Breast epithelium (tissue), 4 donors: ENCODE results near the gene VPS16. TPM values are rescaled to one million over a fixed set of nuclear protein-coding genes. Genes with fewer than 3 reads are reported as not detected.

Source experiments
- DNase-seq, 2 donors: peaks; one replicate each; pipeline ENCODE4 v3.0.0-alpha.2; 2019; ENCODE audit warnings: low spot score in 2 of 2
- H3K27ac ChIP-seq, 2 donors: fragments of 200-600 bp; sonication (generic) in 1 of 2; one replicate each; pipeline ENCODE4 v1.5.1; 2016 to 2019; ENCODE audit warnings: mild to moderate bottlenecking in 1 of 2
- H3K27me3 ChIP-seq, 2 donors: fragments of 200-600 bp; sonication (generic) in 1 of 2; one replicate each; pipeline versions ENCODE4 v1.5.1 to v1.6.0; 2017 to 2019; ENCODE audit warnings: control low read depth in 1 of 2, mild to moderate bottlenecking in 1 of 2
- H3K36me3 ChIP-seq: fragments of 200-600 bp; one replicate; pipeline ENCODE4 v1.5.1; 2019
- H3K4me1 ChIP-seq, 2 donors: fragments of 200-600 bp; sonication (generic); one replicate each; pipeline ENCODE4 v1.5.1; 2016 to 2019; ENCODE audit warnings: control low read depth in 1 of 2
- H3K4me3 ChIP-seq, 3 donors: fragments of 200-600 bp; sonication (generic); 1 replicate in 2 of 3; 2 replicates in 1 of 3; pipeline ENCODE4 v1.5.1; 2016 to 2019; ENCODE audit warnings: mild to moderate bottlenecking in 3 of 3, moderate library complexity in 2 of 3
- H3K9me3 ChIP-seq, 2 donors: fragments of 200-600 bp; sonication (generic) in 1 of 2; one replicate each; pipeline ENCODE4 v1.5.1; 2016 to 2019; ENCODE audit warnings: control low read depth in 1 of 2
- POLR2A ChIP-seq: fragments of 450-650 bp; IDR thresholded peaks from one replicate; pipeline ENCODE4 v1.6.1; 2016; ENCODE audit warnings: antibody characterized with exemption, mild to moderate bottlenecking, moderate library complexity
- POLR2AphosphoS5 ChIP-seq, 3 donors: sonication (generic); formaldehyde crosslinking; IDR thresholded peaks; one replicate each; pipeline ENCODE4 v1.6.1; 2017; ENCODE audit warnings: antibody characterized with exemption in 3 of 3
- intact Hi-C: fragments of 100-400 bp; cut with DNase I; formaldehyde crosslinking; loops from one replicate; pipeline ENCODE4 v1.15.1; 2023; ENCODE audit warnings: low total_unique reads
- total RNA-seq, 3 donors: library from RNA; depleted of rRNA; stranded (reverse); fragments of >200 nt; gene quantifications; one replicate each; pipeline ENCODE4 v1.1.0, GENCODE V29; 2016
- TF ChIP-seq, protein P1 (sequence below), 3 donors: fragments of 450-650 bp; IDR thresholded peaks; one replicate each; pipeline ENCODE4 v1.5.1; 2016 to 2017; ENCODE audit warnings: antibody characterized with exemption in 3 of 3, mild to moderate bottlenecking in 3 of 3, moderate library complexity in 3 of 3

VPS16 gene
- total RNA-seq = 10 to 100 TPM; 25.3 to 34.7 (median 33.8) TPM

DNA sequence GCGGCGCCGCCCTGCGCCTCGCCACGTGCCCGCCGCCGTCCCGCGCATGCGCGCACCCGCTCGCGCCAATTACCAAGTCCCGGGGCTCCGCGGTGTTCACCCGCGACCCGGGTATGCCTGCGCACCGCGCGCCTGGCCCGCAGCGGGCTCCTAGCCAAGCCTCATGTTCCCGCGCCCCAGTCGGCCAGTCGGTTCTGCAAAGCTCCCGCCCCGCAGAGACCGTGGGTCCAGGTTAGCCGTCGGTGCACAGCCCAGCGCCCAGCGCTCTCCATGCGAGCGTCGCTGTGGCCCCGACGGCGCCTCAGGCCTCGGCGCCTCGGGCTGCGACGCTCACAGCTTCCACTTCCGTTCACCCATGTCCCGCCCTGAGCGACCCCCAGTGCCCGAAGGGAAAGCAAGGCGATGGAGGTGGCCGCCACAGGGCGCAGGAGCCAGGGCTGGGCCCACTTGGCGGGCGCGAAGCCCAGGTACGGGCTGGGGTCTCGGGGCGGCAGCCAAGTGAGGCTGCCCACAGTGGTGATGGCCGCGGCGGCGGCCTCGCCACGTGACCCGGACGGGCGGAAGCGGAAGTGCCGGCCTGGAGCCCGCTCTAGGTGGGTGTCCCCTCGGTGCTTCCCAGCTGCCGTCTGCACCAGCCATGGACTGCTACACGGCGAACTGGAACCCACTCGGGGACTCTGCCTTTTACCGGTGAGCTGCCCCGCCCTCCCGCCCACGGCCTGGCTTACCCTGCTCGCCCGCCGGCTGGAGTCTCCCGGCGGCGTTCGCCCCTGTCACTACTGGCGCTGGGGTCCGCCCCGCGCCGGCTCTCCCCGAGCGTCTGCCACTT lies at the start of gene VPS16, which contains the start of gene PCED1A:
Gene VPS16 (plus strand): TSS at position 608 of the 829 bp plus-strand sequence. CDS start 30 bp downstream, at position 638.
Gene PCED1A (minus strand): TSS at position 518 of the 829 bp plus-strand sequence. CDS start 743 bp downstream, outside the sequence.
- intact Hi-C loops = no loop called here
- TF ChIP-seq POLR2AphosphoS5 (IDR thresholded peaks at IDR 0.05) (peak; percentile 67 to 82 (median 73)), POLR2A (no peak)
- TF ChIP-seq, protein P1, sequence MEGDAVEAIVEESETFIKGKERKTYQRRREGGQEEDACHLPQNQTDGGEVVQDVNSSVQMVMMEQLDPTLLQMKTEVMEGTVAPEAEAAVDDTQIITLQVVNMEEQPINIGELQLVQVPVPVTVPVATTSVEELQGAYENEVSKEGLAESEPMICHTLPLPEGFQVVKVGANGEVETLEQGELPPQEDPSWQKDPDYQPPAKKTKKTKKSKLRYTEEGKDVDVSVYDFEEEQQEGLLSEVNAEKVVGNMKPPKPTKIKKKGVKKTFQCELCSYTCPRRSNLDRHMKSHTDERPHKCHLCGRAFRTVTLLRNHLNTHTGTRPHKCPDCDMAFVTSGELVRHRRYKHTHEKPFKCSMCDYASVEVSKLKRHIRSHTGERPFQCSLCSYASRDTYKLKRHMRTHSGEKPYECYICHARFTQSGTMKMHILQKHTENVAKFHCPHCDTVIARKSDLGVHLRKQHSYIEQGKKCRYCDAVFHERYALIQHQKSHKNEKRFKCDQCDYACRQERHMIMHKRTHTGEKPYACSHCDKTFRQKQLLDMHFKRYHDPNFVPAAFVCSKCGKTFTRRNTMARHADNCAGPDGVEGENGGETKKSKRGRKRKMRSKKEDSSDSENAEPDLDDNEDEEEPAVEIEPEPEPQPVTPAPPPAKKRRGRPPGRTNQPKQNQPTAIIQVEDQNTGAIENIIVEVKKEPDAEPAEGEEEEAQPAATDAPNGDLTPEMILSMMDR (IDR thresholded peaks at IDR 0.05) = peak in 1 of 3 donors; percentile 8

DNA sequence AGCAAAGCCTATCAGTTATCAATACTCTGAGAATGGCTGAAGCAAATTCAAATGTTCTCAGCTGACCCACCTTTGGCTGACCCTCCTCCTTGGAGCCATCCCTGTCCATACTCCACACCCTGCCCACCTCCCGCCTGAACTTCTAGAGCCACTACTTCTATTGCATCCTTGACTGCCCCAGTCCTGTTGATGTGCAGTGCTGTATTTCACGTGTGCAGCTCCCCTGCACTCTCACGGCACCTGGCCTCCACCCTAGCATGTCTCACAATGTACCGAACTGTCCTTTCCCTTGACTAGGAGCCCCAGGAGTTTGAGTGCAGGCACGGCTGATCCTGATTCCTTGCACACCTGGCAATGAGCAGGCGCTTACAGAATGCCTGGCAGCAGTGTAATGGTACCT lies 47.1 kb upstream of the VPS16 start:
- DNase-seq = no peak
- intact Hi-C loops = no loop called here
- H3K9me3 ChIP-seq = no peaks in the 10 kb centered on the region
- TF ChIP-seq POLR2A = no peak
- no peak for TF ChIP-seq POLR2AphosphoS5 (IDR thresholded peaks at IDR 0.05)
- TF ChIP-seq, protein P1 (IDR thresholded peaks at IDR 0.05) = no peak
- H3K27me3 ChIP-seq = no peaks in the 10 kb centered on the region
- no peaks in the 10 kb centered on the region for H3K4me1 ChIP-seq
- H3K4me3 ChIP-seq = no peak overlapping the region
- H3K27ac ChIP-seq = no peak overlapping the region
- no peaks in the 10 kb centered on the region for H3K36me3 ChIP-seq

More for the DNA sequence above, at the start of gene VPS16, which contains the start of gene PCED1A:
- Histone ChIP-seq H3K27me3 (no peaks in the 10 kb centered on the region), H3K9me3 (no peaks in the 10 kb centered on the region), H3K4me3 (peak within 1 kb of the TSS; percentile 73 to 89 (median 75)), H3K36me3 (no peaks in the 10 kb centered on the region), H3K4me1 (peaks cover 0 to 4% of the 10 kb centered on the region in 2 donors), H3K27ac (peak within 1 kb of the TSS; percentile 91 to 94)
- DNase-seq = peak; percentile 75 to 81

DNA sequence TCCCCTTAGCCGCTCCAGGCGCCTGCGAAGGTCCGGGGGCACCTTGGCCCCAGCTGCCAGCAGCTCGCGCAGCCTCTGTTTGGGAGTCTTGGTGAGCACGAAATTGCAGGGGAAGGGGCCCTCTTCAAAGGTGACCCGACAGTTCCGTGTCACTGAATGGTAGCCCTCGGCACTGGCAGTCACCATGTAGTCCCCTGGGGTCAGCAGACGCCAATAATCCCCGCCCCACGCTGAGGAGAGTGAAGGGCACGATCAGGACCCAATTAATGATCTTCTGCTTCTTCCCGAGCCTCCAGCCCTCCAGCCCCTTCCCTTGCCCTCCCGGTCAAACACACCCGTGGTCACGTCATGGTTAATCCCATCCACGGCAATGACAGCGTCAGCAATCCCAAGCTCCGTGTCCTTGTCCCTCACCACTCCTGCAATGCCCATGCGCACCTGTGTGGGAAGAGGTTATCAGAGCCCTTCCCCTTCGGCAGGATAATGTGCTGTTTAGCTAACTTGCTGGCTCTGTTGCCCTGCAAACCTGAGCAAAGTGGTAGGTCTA lies 46.3 kb upstream of the VPS16 start:
- intact Hi-C loops = no loop called here
- no peak overlapping the region for H3K27ac ChIP-seq
- H3K4me1 ChIP-seq = no peaks in the 10 kb centered on the region
- no peak overlapping the region for H3K4me3 ChIP-seq
- H3K27me3 ChIP-seq = peaks cover 0 to 3% of the 10 kb centered on the region in 2 donors
- no peak for TF ChIP-seq POLR2A
- TF ChIP-seq, protein P1 (IDR thresholded peaks at IDR 0.05) = no peak
- no peak for TF ChIP-seq POLR2AphosphoS5 (IDR thresholded peaks at IDR 0.05)
- no peaks in the 10 kb centered on the region for H3K9me3 ChIP-seq
- DNase-seq = no peak
- no peaks in the 10 kb centered on the region for H3K36me3 ChIP-seq

DNA sequence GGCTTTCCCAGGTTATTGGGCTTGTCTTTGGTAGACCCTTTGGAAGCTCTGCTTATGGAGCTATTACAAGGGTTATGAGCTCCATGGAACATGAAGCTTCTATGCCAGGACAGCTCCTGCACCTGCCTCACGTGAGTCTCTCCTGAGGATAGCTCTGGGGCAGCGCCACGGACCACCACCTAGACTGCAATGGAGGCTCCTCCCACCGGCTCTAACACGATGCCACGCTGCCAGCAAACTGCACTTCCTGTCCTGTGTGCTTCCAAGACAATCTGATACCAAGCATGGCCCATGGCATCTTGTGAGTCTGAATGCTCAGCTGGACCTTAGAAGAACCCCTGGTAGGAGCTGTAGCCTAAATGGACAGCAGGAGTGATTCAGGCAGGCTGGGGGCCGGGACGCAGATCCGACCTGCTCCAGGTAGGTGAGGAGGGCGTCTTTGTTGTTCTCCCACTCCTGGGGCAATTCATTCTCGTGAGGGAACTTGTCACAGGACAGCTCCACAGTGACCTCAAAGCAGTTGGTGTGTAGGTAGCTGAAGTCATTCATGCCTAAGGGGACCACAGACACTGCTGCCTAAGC lies 45.6 kb upstream of the VPS16 start:
- no peak overlapping the region for H3K27ac ChIP-seq
- no peaks in the 10 kb centered on the region for H3K4me1 ChIP-seq
- no peaks in the 10 kb centered on the region for H3K36me3 ChIP-seq
- no peak for DNase-seq
- H3K4me3 ChIP-seq = no peak overlapping the region
- no peaks in the 10 kb centered on the region for H3K9me3 ChIP-seq
- TF ChIP-seq POLR2A (no peak), POLR2AphosphoS5 (IDR thresholded peaks at IDR 0.05) (no peak)
- TF ChIP-seq, protein P1 (IDR thresholded peaks at IDR 0.05) = no peak
- peaks cover 0 to 5% of the 10 kb centered on the region in 2 donors for H3K27me3 ChIP-seq
- intact Hi-C loops = no loop called here
